Stimulated activated naive CD8-positive, alpha-beta T cell treated with anti-CD3 and anti-CD28 coated beads, Interleukin-15, Interleukin-2, amounts not matched to agents 100 U/mL and 50 U/mL, for 24 hours (primary cell): Measurements from ENCODE around the gene LRRC1.

Source experiments
- ATAC-seq: fragments of 150-1000 bp; cut with Tn5 transposase; one replicate; pipeline ENCODE4 v1.10.0; 2021
- DNase-seq: peaks from one replicate; pipeline ENCODE4 v3.0.0; 2021

Gene LRRC1

DNA sequence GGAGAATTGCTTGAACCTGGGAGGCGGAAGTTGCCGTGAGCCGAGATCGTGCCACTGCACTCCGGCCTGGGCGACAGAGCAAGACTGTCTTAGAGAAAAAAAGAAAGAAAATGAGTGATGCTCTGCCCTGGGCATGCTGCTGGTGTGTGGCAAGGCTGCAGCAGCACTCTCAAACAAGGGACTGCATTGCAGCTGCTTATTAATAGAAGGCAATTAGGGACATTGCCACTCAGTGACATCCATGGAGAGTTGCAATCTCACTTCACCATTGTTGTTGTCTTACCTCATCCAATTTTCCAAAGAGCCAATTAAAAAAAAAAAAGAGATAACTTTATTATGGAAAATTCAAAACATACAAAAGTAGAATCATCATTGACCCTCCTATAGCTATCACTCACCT is 131.1 kb downstream of the LRRC1 start:
- ATAC-seq, result no peak
- no peak for DNase-seq

DNA sequence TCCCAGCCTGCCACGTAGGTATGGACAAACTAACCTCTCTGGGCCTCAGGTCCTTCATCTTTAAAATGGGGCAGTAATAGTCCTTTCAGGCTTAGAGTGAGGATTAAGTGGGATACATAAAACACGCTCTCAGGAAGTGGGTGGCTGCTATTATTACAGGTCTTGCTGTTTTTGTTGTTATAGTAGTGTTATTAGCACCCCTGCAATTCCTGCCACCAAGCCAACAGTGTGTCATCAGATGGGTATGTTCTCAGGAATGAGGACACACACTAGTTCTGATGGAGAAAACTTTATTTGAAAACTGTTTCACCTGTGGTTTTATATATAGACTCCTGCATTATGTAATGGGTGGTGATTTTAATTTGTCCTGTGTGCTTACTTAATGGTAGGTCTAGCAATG is 131.7 kb downstream of the LRRC1 start:
- ATAC-seq (no peak), DNase-seq (no peak)

DNA sequence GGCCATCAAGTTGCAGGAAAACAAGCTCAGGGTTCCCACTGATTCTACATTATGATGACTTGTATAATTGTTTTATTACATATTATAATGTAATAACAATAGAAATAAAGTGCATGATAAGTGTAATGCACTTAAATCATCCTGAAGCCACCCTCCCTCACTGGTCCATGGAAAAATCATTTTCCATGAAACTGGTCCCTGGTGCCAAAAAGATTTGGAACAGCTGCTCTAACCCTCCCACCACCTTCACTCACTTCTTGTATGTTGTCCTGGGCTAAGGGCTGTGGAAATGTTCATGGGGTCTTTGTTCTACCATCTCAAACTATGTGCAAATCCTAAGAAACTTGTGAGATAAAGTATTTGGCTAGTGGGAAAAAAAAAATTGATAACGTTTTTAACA is 133.8 kb downstream of the LRRC1 start:
- DNase-seq, result no peak
- ATAC-seq, result no peak

DNA sequence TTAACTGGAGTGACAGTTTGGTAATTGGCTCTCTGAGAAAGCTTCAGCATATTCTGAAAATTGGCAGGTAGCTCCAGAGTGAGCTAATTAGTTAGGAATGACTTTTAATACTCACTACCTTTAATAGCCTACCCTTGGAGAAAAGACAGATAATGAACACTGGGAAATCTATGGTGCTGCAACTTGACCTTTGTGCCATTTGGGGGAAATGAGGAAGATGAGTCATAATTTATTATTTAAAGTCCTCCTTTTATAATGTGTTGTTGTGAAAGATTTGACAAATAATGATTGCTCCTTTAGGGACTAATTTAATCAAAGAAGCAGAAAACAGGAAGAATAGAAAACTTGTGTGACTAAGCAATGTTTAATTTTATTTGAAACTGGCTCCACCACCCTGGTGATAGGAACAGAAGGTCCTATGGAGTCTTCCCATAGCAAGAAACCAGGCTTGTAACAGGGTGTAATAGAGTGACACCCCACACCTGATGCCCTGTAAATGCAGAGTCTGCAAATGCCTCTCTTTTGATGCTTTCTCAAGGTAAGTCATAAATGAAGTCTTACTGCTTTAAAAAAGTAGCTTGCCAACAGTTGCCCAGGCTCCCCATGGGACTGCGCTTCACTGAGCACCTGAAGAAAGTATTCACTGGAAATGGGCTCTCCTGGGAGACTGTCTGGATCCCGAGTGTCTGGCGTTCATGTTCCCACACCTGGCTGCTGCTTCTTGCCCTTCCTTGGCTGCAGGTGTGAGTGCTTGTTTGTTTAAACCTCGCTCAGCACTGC is 134.4 kb downstream of the LRRC1 start:
- no peak for DNase-seq
- ATAC-seq, result no peak

DNA sequence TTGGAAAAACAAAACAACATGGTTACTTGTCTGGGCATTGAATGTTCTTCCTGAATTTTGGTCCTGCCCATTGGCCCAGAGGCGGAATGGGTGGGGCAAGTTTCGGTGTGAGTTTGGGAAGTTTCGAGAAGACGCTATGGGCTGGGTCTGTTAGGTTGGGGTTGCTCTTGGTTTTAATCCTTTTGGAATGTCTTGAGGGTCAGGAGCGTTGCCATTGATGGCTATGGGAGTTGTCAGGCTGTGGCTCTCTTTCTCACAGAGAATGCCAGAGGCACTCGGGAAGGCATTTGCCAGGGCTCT is 135.0 kb downstream of the LRRC1 start:
- DNase-seq (no peak), ATAC-seq (no peak)

DNA sequence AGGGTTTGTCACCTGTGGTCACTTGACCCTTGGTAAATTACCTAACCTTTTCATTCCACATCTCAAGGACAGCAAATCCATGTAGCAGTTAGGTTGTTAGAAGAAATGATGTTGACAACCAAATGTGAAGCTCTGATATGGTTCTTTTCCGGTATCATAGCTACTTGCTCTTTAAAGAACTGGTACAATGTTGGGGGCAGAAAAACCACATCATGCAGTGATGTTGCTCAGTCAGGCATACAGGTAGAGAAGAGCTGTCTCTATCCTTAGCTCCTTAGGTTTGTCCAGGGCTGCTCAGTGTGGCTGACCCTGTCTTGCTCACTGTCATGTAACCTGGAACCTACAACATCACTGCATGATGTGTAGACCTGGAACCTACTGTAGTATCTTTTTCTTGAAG is 135.5 kb downstream of the LRRC1 start:
- no peak for ATAC-seq

DNA sequence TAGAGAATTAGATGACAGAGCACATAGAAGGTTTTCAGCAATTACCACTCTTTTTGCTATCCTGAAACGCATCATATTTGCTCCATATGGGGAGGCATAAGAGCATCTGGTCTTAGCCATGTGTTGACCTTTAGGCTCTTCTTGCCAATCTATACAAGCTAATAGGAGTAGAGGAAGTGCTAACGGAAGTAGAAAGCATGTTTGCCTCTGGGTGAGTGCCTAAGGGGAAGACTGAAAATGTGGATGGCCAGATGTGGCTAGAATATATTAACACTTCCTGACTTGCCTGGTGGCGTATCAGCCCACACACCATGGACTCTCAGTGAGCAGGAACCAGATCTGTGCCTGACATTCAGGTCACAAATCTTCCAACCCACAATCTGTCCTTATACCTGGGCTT is 136.3 kb downstream of the LRRC1 start:
- DNase-seq (no peak), ATAC-seq (no peak)

More for the DNA sequence above, 135.5 kb downstream of the LRRC1 start:
- no peak for DNase-seq

DNA sequence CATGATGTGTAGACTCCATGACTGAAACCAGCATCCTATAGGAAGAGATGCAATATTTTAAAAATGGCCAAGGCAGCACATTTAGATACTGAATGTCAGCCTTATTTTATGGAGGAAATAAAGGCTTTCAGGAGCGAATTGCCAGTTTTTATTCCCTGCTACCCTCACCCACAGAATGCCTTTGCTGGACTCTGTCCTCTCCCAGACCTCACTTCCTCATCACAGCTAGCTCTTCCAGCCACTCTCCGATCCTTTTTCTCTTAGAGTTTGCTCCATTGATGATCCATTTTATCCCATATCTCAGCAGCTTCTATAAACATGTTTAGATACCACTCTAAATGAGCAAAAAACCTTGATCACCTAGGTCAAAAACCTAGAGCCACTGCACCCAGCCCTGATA is 137.7 kb downstream of the LRRC1 start:
- ATAC-seq, result no peak
- no peak for DNase-seq

DNA sequence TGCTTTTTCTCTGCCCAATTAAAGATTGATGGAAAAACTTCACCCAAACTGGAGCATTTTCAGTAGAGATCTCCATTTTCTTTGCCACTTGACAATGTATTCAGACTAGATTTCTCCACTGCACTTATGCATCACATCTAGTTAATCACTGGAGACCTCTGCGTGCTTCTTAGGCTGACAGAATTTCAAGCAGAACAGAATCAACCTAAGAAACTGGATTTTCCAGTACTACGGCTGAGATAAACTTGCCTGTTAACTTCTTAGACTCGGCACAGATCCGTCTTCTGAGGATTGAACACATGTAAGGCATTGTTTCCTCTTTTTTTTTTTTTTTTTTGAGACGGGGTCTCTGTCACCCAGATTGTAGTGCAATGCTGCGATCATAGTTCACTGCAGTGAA is 139.2 kb downstream of the LRRC1 start:
- no peak for ATAC-seq

DNA sequence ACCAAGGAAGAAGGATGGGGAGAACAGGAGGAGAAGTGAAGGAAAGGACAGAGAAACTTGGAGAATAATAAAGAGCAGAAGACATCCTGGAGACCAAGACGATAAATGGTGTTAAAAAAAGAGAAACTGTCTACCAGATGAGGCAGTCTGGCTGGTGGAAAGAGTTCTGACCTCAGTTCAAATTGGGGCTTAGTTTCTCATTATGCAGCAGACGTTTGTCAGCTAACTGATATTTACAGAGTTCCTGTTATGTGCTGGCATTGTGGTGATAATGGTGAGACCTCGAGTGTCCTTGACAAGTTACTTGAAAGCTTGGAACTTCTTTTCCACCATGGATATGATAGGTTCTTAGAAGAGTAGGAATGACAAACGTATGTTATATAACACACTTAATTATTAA is 142.7 kb downstream of the LRRC1 start:
- ATAC-seq, result no peak
- DNase-seq, result no peak

More for the DNA sequence above, 139.2 kb downstream of the LRRC1 start:
- no peak for DNase-seq

DNA sequence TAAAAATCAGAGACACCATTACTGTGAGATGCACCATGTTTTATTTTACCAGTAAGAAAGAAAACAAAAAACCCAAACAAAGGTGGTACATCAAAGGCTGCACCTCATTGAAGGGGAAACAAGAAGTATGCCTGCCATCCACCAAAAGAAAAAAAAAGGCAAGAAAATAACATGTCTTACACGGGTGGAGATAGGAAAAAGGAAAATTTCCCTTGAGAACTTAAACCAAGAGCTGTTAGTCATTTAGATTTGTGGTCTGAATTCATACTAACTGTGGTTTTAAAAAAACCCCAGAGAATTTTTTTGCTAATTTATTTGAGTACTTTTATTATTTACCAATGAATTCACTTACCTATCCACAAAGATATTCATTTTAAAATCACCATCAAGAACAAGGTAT is 144.0 kb downstream of the LRRC1 start:
- DNase-seq (no peak), ATAC-seq (no peak)

DNA sequence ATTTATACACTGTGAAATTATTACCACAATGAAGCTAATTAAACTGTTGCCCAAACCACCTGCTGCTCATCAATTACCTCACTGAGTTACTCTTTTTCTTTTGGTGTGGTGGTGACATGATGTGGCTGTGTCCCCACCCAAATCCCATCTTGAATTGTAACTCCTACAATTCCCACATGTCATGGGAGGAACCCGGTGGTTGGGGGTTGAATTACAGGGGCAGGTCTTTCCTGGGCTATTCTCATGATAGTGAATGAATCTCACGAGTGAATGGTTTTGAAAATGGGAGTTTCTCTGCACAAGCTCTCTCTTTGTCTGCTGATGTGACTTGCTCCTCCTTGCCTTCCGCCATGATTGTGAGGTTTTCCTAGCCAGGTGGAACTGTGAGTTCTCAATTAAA is 145.0 kb downstream of the LRRC1 start:
- ATAC-seq, result no peak
- no peak for DNase-seq

DNA sequence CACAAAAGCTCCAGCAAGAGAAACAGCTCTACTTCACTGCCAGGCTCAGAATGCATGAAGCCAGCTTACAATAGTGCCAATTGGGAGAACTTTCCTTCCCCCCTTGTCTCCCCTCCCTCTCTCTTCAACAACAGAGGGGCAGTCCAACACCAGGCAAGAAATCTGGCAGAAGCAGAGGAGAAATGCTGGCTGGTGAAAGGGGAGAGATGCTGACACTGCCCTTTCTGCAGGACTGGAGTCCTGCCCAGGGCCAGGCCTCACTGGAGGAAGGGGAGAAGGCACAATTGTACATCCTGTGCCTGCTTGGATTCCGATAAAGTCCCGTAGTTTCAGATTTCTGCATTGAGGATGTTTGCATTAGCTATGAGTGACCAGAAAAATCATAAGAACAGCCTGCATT is 148.6 kb downstream of the LRRC1 start:
- DNase-seq (no peak), ATAC-seq (no peak)

DNA sequence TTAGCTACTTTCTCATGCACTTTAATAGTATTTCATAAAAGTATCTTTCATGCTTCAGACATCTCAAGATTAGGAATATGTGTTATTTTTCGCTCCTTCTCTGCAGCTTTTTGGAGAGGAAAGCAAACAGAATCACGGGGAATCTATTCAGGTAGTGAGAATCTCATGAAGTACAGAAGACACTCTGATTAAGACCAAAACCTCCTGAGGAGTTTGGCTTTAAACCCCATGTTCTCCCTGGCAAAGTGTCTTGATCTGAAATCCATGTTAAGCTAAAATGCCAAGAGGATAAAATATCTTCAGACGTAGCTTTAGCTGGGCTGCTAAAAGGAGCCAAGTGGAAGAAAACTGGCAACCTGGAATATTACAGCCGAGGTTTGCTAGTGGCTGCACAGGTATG is 149.3 kb downstream of the LRRC1 start:
- ATAC-seq (no peak), DNase-seq (no peak)

DNA sequence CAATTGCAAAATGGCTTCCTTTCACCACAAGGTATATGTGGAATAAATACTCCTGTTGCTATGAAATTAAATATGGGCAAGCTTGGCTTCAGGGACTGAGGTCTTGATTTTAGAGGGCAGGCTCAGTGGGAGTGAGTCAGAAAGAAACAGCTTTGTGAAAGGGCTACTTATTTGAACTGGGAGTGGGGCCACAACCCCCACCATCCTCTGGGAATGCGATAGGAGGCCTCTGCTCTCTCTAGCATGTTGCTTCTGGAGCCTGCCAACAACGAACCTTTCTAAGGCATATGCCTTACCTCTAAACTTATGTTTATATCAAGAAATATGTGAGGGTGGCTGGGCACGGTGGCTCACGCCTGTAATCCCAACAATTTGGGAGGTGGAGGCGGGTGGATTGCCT is 149.7 kb downstream of the LRRC1 start:
- ATAC-seq, result no peak
- DNase-seq, result no peak

DNA sequence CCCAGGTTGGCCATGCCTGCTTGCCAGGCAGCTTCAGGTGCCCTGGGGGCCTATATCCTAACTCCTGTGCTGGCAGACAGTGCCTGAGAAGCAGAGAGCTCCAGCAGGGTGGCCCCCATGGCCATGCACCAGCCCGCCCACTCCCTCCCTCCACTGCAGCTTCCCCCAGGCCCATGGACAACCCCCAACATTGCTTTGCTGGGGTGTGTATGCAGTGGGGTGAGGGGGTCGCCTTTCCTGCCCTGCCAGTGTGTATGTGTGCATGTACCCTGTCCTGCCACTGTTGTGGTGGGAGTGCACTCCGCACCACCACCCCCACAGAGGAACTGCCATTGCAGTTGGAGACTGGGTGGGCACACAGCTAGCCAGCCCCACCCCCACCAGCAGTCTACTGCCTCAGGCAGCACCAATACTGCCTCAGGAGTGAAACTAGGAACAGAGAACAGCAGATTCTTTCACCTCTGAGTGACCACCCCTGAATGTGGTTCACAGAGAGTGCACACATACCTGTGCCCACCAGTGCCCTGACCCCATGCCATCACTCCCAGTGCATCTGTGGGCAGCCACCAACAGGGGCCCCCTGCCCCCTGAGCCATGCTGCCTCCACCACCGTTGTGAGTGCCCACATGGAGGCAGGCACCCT is 151.1 kb downstream of the LRRC1 start:
- no peak for DNase-seq
- no peak for ATAC-seq

DNA sequence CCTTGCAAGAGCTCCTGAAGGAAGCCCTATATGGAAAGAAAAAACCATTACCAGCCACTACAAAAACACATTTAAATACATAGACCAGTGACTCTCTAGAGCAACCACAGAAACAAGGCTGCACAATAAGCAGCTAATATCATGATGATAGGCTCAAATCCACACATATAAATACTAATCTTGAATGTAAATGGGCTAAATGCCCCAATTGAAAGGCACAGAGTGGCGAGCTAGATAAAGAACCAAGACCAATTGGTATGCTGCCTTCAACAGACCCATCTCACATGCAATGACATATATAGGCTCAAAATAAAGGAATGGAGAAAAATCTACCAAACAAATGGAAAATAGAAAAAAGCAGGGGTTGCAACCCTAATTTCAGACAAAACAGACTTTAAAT is 153.0 kb downstream of the LRRC1 start:
- ATAC-seq (no peak), DNase-seq (no peak)

DNA sequence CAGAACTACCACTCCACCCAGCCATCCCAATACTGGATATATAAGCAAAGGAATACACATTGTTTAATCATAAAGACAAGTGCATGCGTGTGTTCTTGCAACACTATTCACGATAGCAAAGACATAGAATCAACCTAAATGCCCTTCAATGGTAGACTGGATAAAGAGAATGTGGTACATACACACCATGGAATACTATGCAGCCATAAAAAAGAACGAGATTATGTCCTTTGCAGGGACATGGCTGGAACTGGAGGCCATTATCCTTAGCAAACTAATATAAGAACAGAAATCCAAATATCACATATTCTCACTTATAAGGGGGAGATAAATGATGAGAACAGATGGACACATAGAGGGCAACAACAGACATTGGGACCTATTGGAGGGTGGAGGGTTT is 156.6 kb downstream of the LRRC1 start:
- no peak for DNase-seq

DNA sequence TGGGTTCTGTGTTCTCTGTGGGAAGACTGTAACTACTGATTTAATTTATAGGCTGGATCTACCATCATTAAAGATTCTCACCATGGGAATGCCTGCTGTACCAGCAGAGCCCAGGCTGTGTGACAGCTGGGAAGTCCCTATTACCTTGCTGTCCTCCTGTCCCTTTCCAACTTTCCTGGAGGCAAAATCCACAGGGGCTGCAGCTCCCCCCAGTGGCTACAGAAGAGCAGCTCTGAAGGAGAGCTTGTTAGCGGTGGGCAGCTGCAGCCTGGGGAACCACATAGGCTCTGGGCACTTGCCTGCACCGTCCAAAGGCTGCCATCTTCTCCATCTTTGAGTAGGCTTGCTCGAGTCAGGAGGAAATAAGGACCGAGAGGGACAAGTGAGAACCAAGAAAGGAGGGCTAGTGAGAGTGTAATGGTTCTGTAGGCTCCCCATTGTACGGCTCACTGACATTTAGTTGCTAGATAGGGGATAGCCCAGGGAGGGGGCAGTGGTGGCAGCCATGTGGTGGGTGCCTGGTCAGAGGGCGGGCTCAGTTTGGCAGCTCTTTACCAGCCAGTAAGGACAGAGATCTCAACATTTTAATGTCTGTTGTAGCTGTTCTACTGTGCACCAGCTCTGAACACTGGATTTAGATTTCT is 161.4 kb downstream of the LRRC1 start:
- ATAC-seq (peak; percentile 40), DNase-seq (peak; percentile 32)

More for the DNA sequence above, 156.6 kb downstream of the LRRC1 start:
- ATAC-seq, result no peak

DNA sequence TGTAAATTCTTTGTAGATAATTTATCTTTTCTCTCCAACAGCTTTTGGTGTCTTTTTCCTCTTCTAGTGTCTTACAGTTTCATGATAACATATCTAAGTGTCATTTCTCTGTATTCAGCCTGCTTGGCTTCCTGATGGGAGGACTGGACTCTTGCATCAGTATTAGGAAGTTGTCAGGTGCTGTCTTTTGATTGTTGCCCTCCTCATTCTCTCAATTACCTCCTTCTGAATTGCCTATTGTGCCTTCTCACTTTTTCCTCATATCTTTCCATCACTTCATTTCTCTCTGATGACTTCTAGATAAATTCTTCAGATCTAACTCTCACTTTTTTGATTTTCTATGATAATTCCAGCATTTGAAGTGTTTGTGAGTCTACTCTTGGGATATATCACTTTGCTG is 162.0 kb downstream of the LRRC1 start:
- ATAC-seq (no peak), DNase-seq (no peak)

DNA sequence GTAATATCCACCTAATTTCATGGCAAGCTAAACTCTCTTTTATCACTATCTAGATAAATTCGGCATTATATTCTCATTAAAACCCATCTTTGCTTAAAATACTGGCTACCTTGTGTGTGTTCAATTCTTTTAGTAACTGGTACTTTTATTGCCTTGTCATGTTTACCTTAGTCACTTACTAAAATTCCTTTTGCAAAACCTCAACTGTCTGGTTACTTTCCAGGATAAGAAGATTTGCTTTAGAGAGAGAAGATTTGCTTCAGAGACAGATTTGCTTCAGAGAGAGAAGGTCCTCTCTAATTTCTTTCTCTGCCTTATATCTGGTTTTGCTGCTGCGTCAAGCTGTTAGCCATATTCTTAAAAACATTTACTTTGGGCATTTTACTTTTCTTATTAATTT is 164.9 kb downstream of the LRRC1 start:
- DNase-seq (no peak), ATAC-seq (no peak)

DNA sequence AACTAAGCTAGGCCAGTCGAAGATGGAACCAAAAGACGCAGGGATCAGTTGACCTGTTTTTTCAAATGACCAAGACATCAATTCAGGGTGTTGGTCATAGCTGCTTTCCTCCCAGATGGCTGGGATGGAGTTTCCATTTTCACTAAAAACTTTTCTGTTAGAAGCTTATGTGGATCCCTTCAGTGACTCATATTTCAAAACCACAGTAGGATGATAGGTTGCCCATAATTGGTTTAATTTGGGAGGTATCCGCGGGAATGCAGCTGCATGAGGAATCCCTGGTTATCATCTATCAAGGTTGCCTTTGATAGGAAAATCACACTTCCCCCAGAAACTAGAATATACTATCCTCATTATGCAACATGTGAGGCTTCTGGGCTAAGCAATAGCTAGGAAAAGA is 165.5 kb downstream of the LRRC1 start:
- ATAC-seq (no peak), DNase-seq (no peak)

DNA sequence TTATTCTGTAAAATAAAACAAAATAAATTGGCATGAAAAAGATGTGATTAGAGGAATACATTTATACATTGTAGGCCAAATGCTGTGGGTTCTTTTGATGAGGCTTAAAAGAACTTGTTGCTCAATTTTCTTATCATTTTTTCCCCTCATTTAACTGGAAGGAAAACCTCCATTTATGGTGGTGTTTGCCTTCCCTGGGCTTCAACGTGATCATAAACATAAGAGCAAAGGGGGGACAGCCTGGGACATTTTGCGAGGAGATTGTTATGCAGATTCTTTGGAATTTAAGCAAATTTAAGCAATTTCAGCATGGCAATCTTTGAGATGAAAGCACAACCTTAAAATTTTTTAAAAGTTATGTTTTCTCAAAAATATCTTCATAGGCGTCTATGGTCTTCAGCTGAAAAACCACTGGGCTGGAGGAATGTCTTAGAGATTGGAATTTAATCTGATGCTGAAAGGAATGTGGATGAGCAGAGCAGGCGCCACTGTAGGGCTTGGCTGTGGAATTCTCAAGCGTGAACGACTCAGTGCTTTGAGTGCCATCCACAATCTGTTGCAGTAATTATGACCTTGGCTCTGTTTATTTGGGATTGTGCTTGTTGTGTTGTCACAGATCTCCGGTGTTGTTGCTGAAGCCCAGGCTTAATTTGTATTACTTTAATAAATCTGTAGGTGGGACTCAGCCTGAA is 167.0 kb downstream of the LRRC1 start:
- ATAC-seq, result no peak
- DNase-seq, result no peak
